ENCODE measurements around the gene SEMA4D.

SEMA4D gene

DNA sequence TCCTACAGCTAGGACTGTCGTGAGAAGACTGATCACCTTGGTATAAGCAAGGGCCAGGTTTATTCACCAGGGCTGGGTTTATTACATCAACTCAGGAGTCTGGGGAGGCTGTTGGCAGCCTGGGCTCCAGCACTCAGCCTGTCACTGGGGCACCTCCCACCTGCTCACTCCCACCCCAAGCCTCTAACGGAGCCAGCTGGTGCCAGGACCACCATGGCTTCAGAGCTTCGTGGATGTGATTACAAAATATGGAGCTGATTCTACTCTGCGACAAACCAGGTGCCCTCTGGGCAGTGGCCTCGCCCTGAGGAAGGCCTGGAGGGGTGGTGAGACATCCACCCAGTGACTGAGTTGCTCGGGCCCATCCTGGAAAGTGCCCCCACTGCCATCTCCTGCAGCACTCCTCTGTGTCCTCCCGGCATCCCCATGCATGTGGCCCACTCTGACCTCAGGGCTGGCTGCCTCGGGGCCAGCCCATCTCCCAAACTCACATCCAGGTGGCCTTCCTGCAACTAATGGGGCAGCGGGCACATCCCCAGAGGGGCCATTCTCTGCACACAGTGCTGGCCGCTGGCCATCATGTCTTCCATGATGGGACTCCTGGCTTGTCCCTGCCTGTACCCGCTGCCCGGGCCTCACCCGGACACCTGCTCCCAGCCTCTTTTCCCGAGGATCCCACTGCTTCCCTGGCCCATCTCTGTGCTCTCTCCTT is 130.0 kb downstream of the SEMA4D start:
- no peaks in the 10 kb centered on the region for H3K9me3 ChIP-seq (ENCODE audit: low read length)
- H2AFZ ChIP-seq (ENCODE audit: low read length), result no peak overlapping the region
- H3F3A ChIP-seq (ENCODE audit: insufficient read depth, low read length), result no peaks in the 10 kb centered on the region
- no peaks in the 10 kb centered on the region for H3K4me1 ChIP-seq (ENCODE audit: insufficient read depth, low read length, severe bottlenecking)
- no peaks in the 10 kb centered on the region for H3K79me2 ChIP-seq (ENCODE audit: insufficient read depth, low read length)
- no peak overlapping the region for H3K9ac ChIP-seq (ENCODE audit: low read length)
- TF ChIP-seq, protein P1, sequence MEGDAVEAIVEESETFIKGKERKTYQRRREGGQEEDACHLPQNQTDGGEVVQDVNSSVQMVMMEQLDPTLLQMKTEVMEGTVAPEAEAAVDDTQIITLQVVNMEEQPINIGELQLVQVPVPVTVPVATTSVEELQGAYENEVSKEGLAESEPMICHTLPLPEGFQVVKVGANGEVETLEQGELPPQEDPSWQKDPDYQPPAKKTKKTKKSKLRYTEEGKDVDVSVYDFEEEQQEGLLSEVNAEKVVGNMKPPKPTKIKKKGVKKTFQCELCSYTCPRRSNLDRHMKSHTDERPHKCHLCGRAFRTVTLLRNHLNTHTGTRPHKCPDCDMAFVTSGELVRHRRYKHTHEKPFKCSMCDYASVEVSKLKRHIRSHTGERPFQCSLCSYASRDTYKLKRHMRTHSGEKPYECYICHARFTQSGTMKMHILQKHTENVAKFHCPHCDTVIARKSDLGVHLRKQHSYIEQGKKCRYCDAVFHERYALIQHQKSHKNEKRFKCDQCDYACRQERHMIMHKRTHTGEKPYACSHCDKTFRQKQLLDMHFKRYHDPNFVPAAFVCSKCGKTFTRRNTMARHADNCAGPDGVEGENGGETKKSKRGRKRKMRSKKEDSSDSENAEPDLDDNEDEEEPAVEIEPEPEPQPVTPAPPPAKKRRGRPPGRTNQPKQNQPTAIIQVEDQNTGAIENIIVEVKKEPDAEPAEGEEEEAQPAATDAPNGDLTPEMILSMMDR (IDR thresholded peaks at IDR 0.05; ENCODE audit: low read length), result no peak
- TF ChIP-seq EZH2 (IDR thresholded peaks at IDR 0.05; ENCODE audit: borderline replicate concordance, low read length), result no peak
- H3K4me3 ChIP-seq (ENCODE audit: low read depth, low read length, poor library complexity, severe bottlenecking), result no peak overlapping the region
- H3K36me3 ChIP-seq (ENCODE audit: insufficient read depth, low read length), result no peaks in the 10 kb centered on the region
- H3K9me2 ChIP-seq (ENCODE audit: low read depth, low read length), result no peaks in the 10 kb centered on the region
- H3K27me3 ChIP-seq (ENCODE audit: insufficient read depth, low read length), result no peaks in the 10 kb centered on the region
- H3K27ac ChIP-seq (ENCODE audit: low read depth, low read length, poor library complexity, severe bottlenecking), result no peak overlapping the region
- no peaks in the 10 kb centered on the region for H4K20me1 ChIP-seq (ENCODE audit: insufficient read depth, low read length)
- no peak overlapping the region for H3K4me2 ChIP-seq (ENCODE audit: low read length)

DNA sequence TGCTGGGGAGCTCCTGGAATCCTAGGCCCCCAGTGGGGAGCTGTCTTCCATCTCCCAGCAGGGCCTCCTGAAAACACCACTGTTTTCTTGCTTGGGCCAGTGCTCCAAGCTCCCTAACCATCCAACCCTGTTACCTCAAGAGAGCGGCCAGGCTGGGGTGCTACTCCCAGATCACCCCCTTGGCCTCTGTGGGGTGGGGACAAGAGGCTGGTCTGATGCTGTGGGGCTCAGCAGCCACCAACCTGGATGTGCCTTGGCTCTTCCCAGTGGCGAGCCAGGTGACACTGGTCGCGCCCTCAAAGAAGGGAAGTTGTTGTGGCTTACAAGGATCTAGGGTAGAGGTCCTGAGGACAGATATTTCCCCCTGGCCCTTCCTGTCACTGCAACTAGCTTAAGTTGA is 130.6 kb downstream of the SEMA4D start:
- Histone ChIP-seq H3K27ac (ENCODE audit: low read depth, low read length, poor library complexity, severe bottlenecking) (no peak overlapping the region), H2AFZ (ENCODE audit: low read length) (no peak overlapping the region)
- TF ChIP-seq, protein P1 (IDR thresholded peaks at IDR 0.05; ENCODE audit: low read length), result no peak
- TF ChIP-seq EZH2 (IDR thresholded peaks at IDR 0.05; ENCODE audit: borderline replicate concordance, low read length), result no peak

DNA sequence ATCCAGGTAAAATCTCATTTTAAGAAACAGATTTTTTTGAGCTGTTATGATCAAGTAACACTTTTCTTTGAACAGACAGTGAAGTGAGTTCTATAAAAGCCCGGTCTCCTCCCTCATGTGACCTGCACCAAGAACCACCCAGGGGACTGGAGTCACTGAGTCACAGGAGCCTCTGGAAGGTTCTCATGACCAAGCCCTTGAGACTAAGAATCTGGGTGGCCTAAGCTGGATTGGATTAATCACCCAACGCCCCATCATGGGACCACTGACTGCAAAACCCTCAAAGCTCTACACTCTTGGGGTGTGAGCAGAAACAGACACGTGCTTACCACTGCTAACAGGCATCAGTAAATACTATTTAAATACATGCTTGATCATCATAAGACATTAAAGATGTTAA is 131.2 kb downstream of the SEMA4D start:
- H3K9ac ChIP-seq (ENCODE audit: low read length), result no peak overlapping the region
- no peaks in the 10 kb centered on the region for H4K20me1 ChIP-seq (ENCODE audit: insufficient read depth, low read length)
- H3K36me3 ChIP-seq (ENCODE audit: insufficient read depth, low read length), result peaks cover 1% of the 10 kb centered on the region; the same call in 1 of the 2 replicates
- H3K79me2 ChIP-seq (ENCODE audit: insufficient read depth, low read length), result no peaks in the 10 kb centered on the region
- TF ChIP-seq, protein P1 (IDR thresholded peaks at IDR 0.05; ENCODE audit: low read length), result no peak
- no peak for TF ChIP-seq EZH2 (IDR thresholded peaks at IDR 0.05; ENCODE audit: borderline replicate concordance, low read length)
- H3K27me3 ChIP-seq (ENCODE audit: insufficient read depth, low read length), result no peaks in the 10 kb centered on the region
- H3K4me1 ChIP-seq (ENCODE audit: insufficient read depth, low read length, severe bottlenecking), result no peaks in the 10 kb centered on the region
- H3K4me2 ChIP-seq (ENCODE audit: low read length), result no peak overlapping the region
- no peaks in the 10 kb centered on the region for H3K9me3 ChIP-seq (ENCODE audit: low read length)
- no peaks in the 10 kb centered on the region for H3K9me2 ChIP-seq (ENCODE audit: low read depth, low read length)
- no peak overlapping the region for H3K4me3 ChIP-seq (ENCODE audit: low read depth, low read length, poor library complexity, severe bottlenecking)
- H3K27ac ChIP-seq (ENCODE audit: low read depth, low read length, poor library complexity, severe bottlenecking), result no peak overlapping the region
- no peaks in the 10 kb centered on the region for H3F3A ChIP-seq (ENCODE audit: insufficient read depth, low read length)
- no peak overlapping the region for H2AFZ ChIP-seq (ENCODE audit: low read length)

More for the DNA sequence above, 130.6 kb downstream of the SEMA4D start:
- H3K79me2 ChIP-seq (ENCODE audit: insufficient read depth, low read length), result no peaks in the 10 kb centered on the region
- H3K4me2 ChIP-seq (ENCODE audit: low read length), result no peak overlapping the region
- no peaks in the 10 kb centered on the region for H3K9me2 ChIP-seq (ENCODE audit: low read depth, low read length)
- H3K9ac ChIP-seq (ENCODE audit: low read length), result no peak overlapping the region
- H3K36me3 ChIP-seq (ENCODE audit: insufficient read depth, low read length), result no peaks in the 10 kb centered on the region
- H3F3A ChIP-seq (ENCODE audit: insufficient read depth, low read length), result no peaks in the 10 kb centered on the region
- H3K27me3 ChIP-seq (ENCODE audit: insufficient read depth, low read length), result no peaks in the 10 kb centered on the region
- no peaks in the 10 kb centered on the region for H3K9me3 ChIP-seq (ENCODE audit: low read length)
- no peak overlapping the region for H3K4me3 ChIP-seq (ENCODE audit: low read depth, low read length, poor library complexity, severe bottlenecking)
- no peaks in the 10 kb centered on the region for H3K4me1 ChIP-seq (ENCODE audit: insufficient read depth, low read length, severe bottlenecking)
- no peaks in the 10 kb centered on the region for H4K20me1 ChIP-seq (ENCODE audit: insufficient read depth, low read length)

Measured in OCI-LY1 (cell line).